Endothelial cell of umbilical vein (primary cell): ENCODE measurements around the gene TCF23. TPM values are rescaled to one million over a fixed set of nuclear protein-coding genes. Genes with fewer than 3 reads are reported as not detected.

Experiments
- BruUV-seq: library from RNA; stranded (reverse); fragments of 400-500 nt; replicated peaks from 2 replicates; lab custom pipeline; 2021; lab: Mats Ljungman, UMichigan
- CTCF ChIA-PET: fragments of 300-600, 350-600 bp; sonication (Branson Sonifier 250); formaldehyde crosslinking; loops from one replicate; lab custom pipeline; 2021; ENCODE audit warnings: antibody characterized with exemption, inconsistent platforms; lab: Charles Lee
- POLR2A ChIA-PET: fragments of 300-600, 350-600 bp; sonication (Branson Sonifier 250); formaldehyde crosslinking; loops from one replicate; lab custom pipeline; 2021; ENCODE audit warnings: antibody characterized with exemption, inconsistent platforms; lab: Charles Lee
- DNase-seq: peaks from one replicate; pipeline ENCODE4 v3.0.0-alpha.2; 2011; ENCODE audit warnings: low read depth, low spot score
- FAIRE-seq: peaks from 2 replicates; lab custom pipeline; 2011; peaks lifted over from hg19 to GRCh38; lab: Jason Lieb, UNC
- H2AFZ ChIP-seq: 2 replicates; pipeline ENCODE4 v1.6.0; 2012; ENCODE audit warnings: low read depth, low read length, control low read depth, inconsistent platforms
- H3K27ac ChIP-seq: 2 replicates; pipeline ENCODE4 v1.5.1; 2011; ENCODE audit warnings: low read depth, mild to moderate bottlenecking, control low read depth, low read length, moderate library complexity; ENCODE audit not compliant: insufficient read depth
- H3K27me3 ChIP-seq, 2 experiments: 2 replicates each; pipeline versions ENCODE4 v1.6.0 to v1.6.1; 2011; ENCODE audit warnings: low read length in 2 of 2, mixed read lengths in 1 of 2; ENCODE audit not compliant: control insufficient read depth in 2 of 2, insufficient read depth in 2 of 2
- H3K36me3 ChIP-seq, 2 experiments: 2 replicates in 1 of 2; 3 replicates in 1 of 2; pipeline ENCODE4 v1.5.1; 2011; ENCODE audit warnings: low read length in 2 of 2, mild to moderate bottlenecking in 1 of 2, moderate library complexity in 1 of 2; ENCODE audit not compliant: control insufficient read depth in 2 of 2, insufficient read depth in 2 of 2; ENCODE audit errors: extremely low read depth in 1 of 2
- H3K4me1 ChIP-seq: 3 replicates; pipeline ENCODE4 v1.5.1; 2011; ENCODE audit warnings: mild to moderate bottlenecking, low read length; ENCODE audit not compliant: control insufficient read depth, insufficient read depth; ENCODE audit errors: extremely low read depth
- H3K4me2 ChIP-seq: 2 replicates; pipeline ENCODE4 v1.6.1; 2011; ENCODE audit warnings: low read length, control low read depth, mixed read lengths; ENCODE audit not compliant: insufficient read depth
- H3K4me3 ChIP-seq, 3 experiments: fragments of 200-600 bp in 1 of 3; sonication (generic), shearing (Covaris generic) in 1 of 3; replicated peaks in 1 of 3; 2 replicates each; pipeline ENCODE4 v1.5.1; 2011 to 2016; ENCODE audit warnings: control low read depth in 3 of 3, low read length in 3 of 3, mild to moderate bottlenecking in 2 of 3, inconsistent platforms in 1 of 3, low read depth in 1 of 3, moderate library complexity in 1 of 3; ENCODE audit not compliant: insufficient read depth in 1 of 3
- H3K79me2 ChIP-seq: 2 replicates; pipeline ENCODE4 v1.6.0; 2012; ENCODE audit warnings: low read length, inconsistent platforms; ENCODE audit not compliant: control insufficient read depth, insufficient read depth
- H3K9ac ChIP-seq: replicated peaks from 2 replicates; pipeline ENCODE3; 2011; ENCODE audit warnings: low read length, control low read depth; ENCODE audit not compliant: insufficient read depth; ENCODE audit errors: extremely low read depth
- H3K9me1 ChIP-seq: replicated peaks from 3 replicates; pipeline ENCODE4 v1.6.0; 2011; ENCODE audit warnings: mild to moderate bottlenecking, low read length; ENCODE audit not compliant: control insufficient read depth, insufficient read depth; ENCODE audit errors: extremely low read depth
- H3K9me3 ChIP-seq: replicated peaks from 2 replicates; pipeline ENCODE4 v1.5.1; 2012; ENCODE audit warnings: low read length, inconsistent platforms; ENCODE audit not compliant: control insufficient read depth, insufficient read depth
- H4K20me1 ChIP-seq: replicated peaks from 2 replicates; pipeline ENCODE3; 2011; ENCODE audit warnings: mild to moderate bottlenecking, low read length; ENCODE audit not compliant: control insufficient read depth, insufficient read depth; ENCODE audit errors: extremely low read depth
- CTCF ChIP-seq, 2 donors: IDR thresholded peaks; 1 replicate in 1 of 2; 2 replicates in 1 of 2; pipeline ENCODE4 v1.5.1; 2011; ENCODE audit warnings: low read length in 2 of 2, mild to moderate bottlenecking in 2 of 2, moderate library complexity in 2 of 2, control low read depth in 1 of 2, inconsistent platforms in 1 of 2, low read depth in 1 of 2; ENCODE audit not compliant: insufficient read depth in 1 of 2; ENCODE audit errors: extremely low read depth in 1 of 2
- EZH2 ChIP-seq: IDR thresholded peaks from 2 replicates; pipeline ENCODE4 v1.6.1; 2012; ENCODE audit warnings: borderline replicate concordance, low read depth, mild to moderate bottlenecking, moderate library complexity, low read length, inconsistent platforms; ENCODE audit not compliant: severe bottlenecking
- FOS ChIP-seq: IDR thresholded peaks from 2 replicates; pipeline ENCODE4 v1.6.1; 2011; ENCODE audit warnings: mild to moderate bottlenecking, low read length, moderate library complexity, borderline replicate concordance; ENCODE audit not compliant: insufficient read depth
- GATA2 ChIP-seq: IDR thresholded peaks from 2 replicates; pipeline ENCODE4 v1.7.0; 2011; ENCODE audit warnings: low read depth, mild to moderate bottlenecking, moderate library complexity, mixed read lengths, low read length; ENCODE audit not compliant: insufficient read length, insufficient read depth
- JUN ChIP-seq: IDR thresholded peaks from 2 replicates; pipeline ENCODE4 v1.6.1; 2011; ENCODE audit warnings: borderline replicate concordance, low read depth; ENCODE audit not compliant: insufficient read length, insufficient read depth
- MAX ChIP-seq: IDR thresholded peaks from 2 replicates; pipeline ENCODE4 v1.6.1; 2011; ENCODE audit not compliant: insufficient read depth, insufficient read length
- MYC ChIP-seq: IDR thresholded peaks from one replicate; pipeline ENCODE4 v1.6.1; 2011; ENCODE audit warnings: mild to moderate bottlenecking, low read depth, low read length
- POLR2A ChIP-seq: IDR thresholded peaks from 2 replicates; pipeline ENCODE4 v1.6.1; 2012; ENCODE audit warnings: low read depth, mild to moderate bottlenecking, control low read depth, low read length
- POLR2AphosphoS5 ChIP-seq: IDR thresholded peaks from 2 replicates; pipeline ENCODE4 v1.6.1; 2012; ENCODE audit warnings: low read depth, mild to moderate bottlenecking, control low read depth, low read length, moderate library complexity; ENCODE audit not compliant: insufficient read depth
- dilution Hi-C: fragments of 300-500 bp; cut with MboI; formaldehyde crosslinking; loops from one replicate; pipeline ENCODE4 v1.15.0; 2019; ENCODE audit warnings: low sequenced_read_pairs; ENCODE audit not compliant: extremely low pct_ligation_motif_present
- intact Hi-C: fragments of 100-400 bp; cut with micrococcal nuclease; formaldehyde crosslinking; loops from one replicate; pipeline ENCODE4 v1.10.0; 2022
- polyA plus RNA-seq, 4 experiments: library from polyadenylated mRNA; depleted of rRNA in 3 of 4; stranded (reverse) in 3 of 4; unstranded in 1 of 4; fragments of >200 nt; gene quantifications; 2 replicates each; pipeline versions ENCODE4 v1.2.1 to v1.2.3, GENCODE V29; 2011 to 2012; ENCODE audit warnings: missing spikeins in 1 of 4
- total RNA-seq: library from RNA; stranded (reverse); gene quantifications from 2 replicates; pipeline ENCODE4 v1.2.3, GENCODE V29; 2021

Gene TCF23
- total and polyA plus RNA-seq, 2 donors (not counting 3 experiments of a cell fraction or from before 2014, with no cell fraction given): not detected

GRCh38 chr2:27164960-27165763 is 16.4 kb downstream of the TCF23 start:
- no peak for DNase-seq
- BruUV-seq: no TSS peak
- no peaks in the 10 kb centered on the region for H3K4me1 ChIP-seq
- H3K9me1 ChIP-seq: no peaks in the 10 kb centered on the region
- H3K9ac ChIP-seq: no peak overlapping the region
- H4K20me1 ChIP-seq: no peaks in the 10 kb centered on the region
- peaks cover 3% of the 10 kb centered on the region in 2 experiments for H3K27me3 ChIP-seq
- no peaks in the 10 kb centered on the region for H3K9me3 ChIP-seq
- no peak overlapping the region for H3K4me2 ChIP-seq
- no peak overlapping the region for H2AFZ ChIP-seq
- POLR2A ChIA-PET: no interaction called here
- TF ChIP-seq JUN: no peak
- no peak for TF ChIP-seq FOS
- no peak for TF ChIP-seq EZH2
- no peak for TF ChIP-seq MYC
- no peak for TF ChIP-seq POLR2AphosphoS5
- no peak for TF ChIP-seq CTCF (IDR thresholded peaks at IDR 0.05; ENCODE audit: extremely low read depth in 1 of 2, insufficient read depth in 1 of 2, low read depth in 1 of 2, low read length in 2 of 2)
- no peak for TF ChIP-seq GATA2
- no peak for TF ChIP-seq MAX
- TF ChIP-seq POLR2A: no peak
- no peak overlapping the region for H3K4me3 ChIP-seq
- H3K36me3 ChIP-seq: no peaks in the 10 kb centered on the region
- dilution Hi-C loops (no loop called here), intact Hi-C loops (no loop called here)
- FAIRE-seq: no peak
- CTCF ChIA-PET: interaction anchor here (0.9 to 3.4 kb wide), 4 partner anchors 10 to 32 kb away, joined by 3 to 14 read pairs (median 4); no protein-coding TSS in a partner anchor
- H3K79me2 ChIP-seq: no peaks in the 10 kb centered on the region
- no peak overlapping the region for H3K27ac ChIP-seq
